ENCODE data around the gene CROCC2. TPM values are rescaled to one million over a fixed set of nuclear protein-coding genes. Genes with fewer than 3 reads are reported as not detected.

Gene CROCC2
- total and polyA plus RNA-seq, 2 of the 13 experiments (the other 11 are each of a cell fraction or from before 2014, with no cell fraction given), result not detected

DNA sequence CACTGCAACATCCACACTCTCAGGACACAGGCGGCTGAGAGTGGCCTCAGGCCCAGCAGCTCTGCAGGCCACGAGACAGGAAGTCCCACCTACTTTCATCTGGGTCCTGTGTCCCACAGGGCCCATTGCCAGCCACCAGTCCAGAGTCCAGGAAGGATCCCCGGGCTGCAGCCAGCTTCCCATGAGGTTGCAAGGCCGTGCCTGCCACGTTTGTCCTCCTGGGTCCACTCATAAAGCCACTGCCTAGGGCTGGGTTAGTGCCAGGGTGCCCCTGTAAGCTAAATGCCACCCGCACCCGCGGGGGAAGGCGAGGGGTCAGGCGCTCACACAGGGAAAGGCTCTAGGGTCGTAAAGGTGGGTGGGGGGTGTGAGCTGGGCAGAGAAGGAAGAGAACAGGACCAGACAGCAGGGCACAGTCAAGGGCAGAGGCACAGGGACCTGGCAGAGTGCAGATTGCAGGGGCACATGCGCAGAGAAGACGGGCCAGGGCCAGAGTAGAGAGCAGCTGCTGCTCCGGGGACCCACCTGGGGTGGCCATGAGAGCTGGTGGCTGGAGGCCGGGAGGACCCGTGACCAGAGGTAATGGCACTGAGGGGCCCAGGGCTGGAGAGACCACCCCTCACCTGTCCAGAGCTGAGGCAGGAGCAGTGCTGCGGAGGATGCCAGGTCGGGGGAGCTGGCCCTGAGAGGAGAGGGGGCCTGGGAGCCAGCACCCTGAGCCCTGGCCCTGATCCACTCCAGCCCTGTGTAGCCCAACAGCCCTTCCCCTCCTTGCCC lies 29.5 kb upstream of the CROCC2 start (continued):
- TF ChIP-seq ZBTB33 (CRISPR knock-in tag; IDR thresholded peaks at IDR 0.05) (peak; percentile 71), ZNF724P (CRISPR knock-in tag; IDR thresholded peaks at IDR 0.05; ENCODE audit: borderline replicate concordance) (peak; percentile 76), REPIN1 (CRISPR knock-in tag; IDR thresholded peaks at IDR 0.05; ENCODE audit: borderline replicate concordance, low read depth) (peak; percentile 74; the same call in 1 of the 2 replicates), ZZZ3 (CRISPR knock-in tag; IDR thresholded peaks at IDR 0.05; ENCODE audit: borderline replicate concordance) (peak; percentile 86; the same call in 1 of the 2 replicates), HIVEP1 (CRISPR knock-in tag; IDR thresholded peaks at IDR 0.05) (peak; percentile 85), MAF1 (CRISPR knock-in tag; IDR thresholded peaks at IDR 0.05; ENCODE audit: borderline replicate concordance) (no peak), PATZ1 (CRISPR knock-in tag; IDR thresholded peaks at IDR 0.05) (peak; percentile 81), ZNF672 (CRISPR knock-in tag; IDR thresholded peaks at IDR 0.05) (no peak), ZNF337 (CRISPR knock-in tag; IDR thresholded peaks at IDR 0.05; ENCODE audit: borderline replicate concordance, low read depth) (peak; percentile 61; the same call in 1 of the 2 replicates), ZSCAN5A (CRISPR knock-in tag; IDR thresholded peaks at IDR 0.05; ENCODE audit: borderline replicate concordance) (no peak; the same call in 1 of the 2 replicates), ZNF430 (CRISPR knock-in tag; IDR thresholded peaks at IDR 0.05) (peak; percentile 93), FOXC1 (CRISPR knock-in tag; IDR thresholded peaks at IDR 0.05; ENCODE audit: borderline replicate concordance) (peak; percentile 65), ZNF776 (CRISPR knock-in tag; IDR thresholded peaks at IDR 0.05) (no peak), GABPA (IDR thresholded peaks at IDR 0.05; ENCODE audit: low read depth, low read length) (no peak), GABPA (CRISPR knock-in tag; IDR thresholded peaks at IDR 0.05; ENCODE audit: low read depth) (peak; percentile 94), MED8 (CRISPR knock-in tag; IDR thresholded peaks at IDR 0.05; ENCODE audit: insufficient replicate concordance) (peak; percentile 88), ZNF446 (CRISPR knock-in tag; IDR thresholded peaks at IDR 0.05) (peak; percentile 68), ZNF12 (CRISPR knock-in tag; IDR thresholded peaks at IDR 0.05) (peak; percentile 81; the same call in 1 of the 2 replicates), HOXD1 (CRISPR knock-in tag; IDR thresholded peaks at IDR 0.05) (no peak; the same call in 1 of the 2 replicates), TP53 (CRISPR knock-in tag; conservative IDR thresholded peaks at IDR 0.05) (no peak), E2F1 (CRISPR knock-in tag; IDR thresholded peaks at IDR 0.05) (no peak), FOSL1 (CRISPR knock-in tag; IDR thresholded peaks at IDR 0.05; ENCODE audit: borderline replicate concordance) (no peak), POGZ (CRISPR knock-in tag; IDR thresholded peaks at IDR 0.05) (peak; percentile 81), ZNF563 (CRISPR knock-in tag; IDR thresholded peaks at IDR 0.05) (peak; percentile 79)

Measured in HepG2 (cell line).